Vagina (tissue), 2 donors: ENCODE results near the gene GNAL.

Experiments used
- POLR2A ChIP-seq, 2 donors: fragments of 450-650 bp; IDR thresholded peaks; one replicate each; pipeline ENCODE4 v1.6.1; 2017; ENCODE audit warnings: antibody characterized with exemption in 2 of 2, mild to moderate bottlenecking in 2 of 2, moderate library complexity in 2 of 2
- TF ChIP-seq, protein P1 (sequence below), 3 experiments: fragments of 450-650 bp in 2 of 3; fragments of 200-600 bp in 1 of 3; sonication (generic) in 1 of 3; IDR thresholded peaks; one replicate each; pipeline ENCODE4 v1.5.1; 2017 to 2019; ENCODE audit warnings: antibody characterized with exemption in 3 of 3, mild to moderate bottlenecking in 2 of 3, moderate library complexity in 2 of 3

DNA sequence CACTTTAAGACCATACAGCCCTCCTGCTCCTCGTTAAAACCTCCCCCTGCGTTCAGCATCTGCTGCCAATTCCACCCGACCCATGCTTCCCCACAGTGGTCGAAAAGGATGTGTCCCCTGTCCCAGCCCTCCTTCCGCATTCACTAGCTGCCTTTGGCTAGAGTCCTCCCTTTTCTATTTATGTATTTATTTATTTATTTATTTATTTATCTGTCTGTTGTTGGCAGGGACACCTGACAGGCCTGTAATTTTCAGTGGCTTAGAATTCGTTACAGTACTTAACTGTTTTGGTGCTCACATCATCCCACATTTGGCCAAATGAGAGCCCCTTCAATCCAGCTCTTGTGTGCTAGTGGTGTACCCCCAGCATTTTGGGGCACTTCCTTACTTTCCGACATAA lies 50.8 kb downstream of the GNAL start:
- TF ChIP-seq, protein P1, sequence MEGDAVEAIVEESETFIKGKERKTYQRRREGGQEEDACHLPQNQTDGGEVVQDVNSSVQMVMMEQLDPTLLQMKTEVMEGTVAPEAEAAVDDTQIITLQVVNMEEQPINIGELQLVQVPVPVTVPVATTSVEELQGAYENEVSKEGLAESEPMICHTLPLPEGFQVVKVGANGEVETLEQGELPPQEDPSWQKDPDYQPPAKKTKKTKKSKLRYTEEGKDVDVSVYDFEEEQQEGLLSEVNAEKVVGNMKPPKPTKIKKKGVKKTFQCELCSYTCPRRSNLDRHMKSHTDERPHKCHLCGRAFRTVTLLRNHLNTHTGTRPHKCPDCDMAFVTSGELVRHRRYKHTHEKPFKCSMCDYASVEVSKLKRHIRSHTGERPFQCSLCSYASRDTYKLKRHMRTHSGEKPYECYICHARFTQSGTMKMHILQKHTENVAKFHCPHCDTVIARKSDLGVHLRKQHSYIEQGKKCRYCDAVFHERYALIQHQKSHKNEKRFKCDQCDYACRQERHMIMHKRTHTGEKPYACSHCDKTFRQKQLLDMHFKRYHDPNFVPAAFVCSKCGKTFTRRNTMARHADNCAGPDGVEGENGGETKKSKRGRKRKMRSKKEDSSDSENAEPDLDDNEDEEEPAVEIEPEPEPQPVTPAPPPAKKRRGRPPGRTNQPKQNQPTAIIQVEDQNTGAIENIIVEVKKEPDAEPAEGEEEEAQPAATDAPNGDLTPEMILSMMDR (IDR thresholded peaks at IDR 0.05), result no peak
- no peak for TF ChIP-seq POLR2A (IDR thresholded peaks at IDR 0.05)
